Natural killer cell treated with Interleukin-12 subunit alpha and Interleukin-12 subunit beta and Interleukin-15 and Interleukin-18, amount 100 ng/mL, for 72 hours (primary cell): ENCODE measurements around the gene PPP2R5D. TPM values are rescaled to one million over a fixed set of nuclear protein-coding genes. Genes with fewer than 3 reads are reported as not detected.

Experiments
- ATAC-seq, 2 donors: fragments of 150-1000 bp; cut with Tn5 transposase in 1 of 2; sonication (Bioruptor Pico), chemical (Tn5 transposase) in 1 of 2; 2 replicates each; pipeline ENCODE4 v1.10.0; 2021
- DNase-seq: peaks from one replicate; pipeline ENCODE4 v3.0.0; 2022; ENCODE audit warnings: low spot score
- H3K27ac Mint-ChIP-seq, 2 donors: 1 replicate in 1 of 2; 2 replicates in 1 of 2; pipeline ENCODE4 v1.8.0; 2022; ENCODE audit warnings: mixed read lengths in 2 of 2, mild to moderate bottlenecking in 1 of 2, moderate library complexity in 1 of 2
- H3K27me3 Mint-ChIP-seq, 2 donors: 1 replicate in 1 of 2; 2 replicates in 1 of 2; pipeline ENCODE4 v1.8.0; 2022; ENCODE audit warnings: mixed read lengths in 2 of 2
- H3K36me3 Mint-ChIP-seq: one replicate; pipeline ENCODE4 v1.8.0; 2022; ENCODE audit warnings: mixed read lengths
- H3K4me1 Mint-ChIP-seq, 2 donors: 1 replicate in 1 of 2; 2 replicates in 1 of 2; pipeline ENCODE4 v1.8.0; 2022; ENCODE audit warnings: low read depth in 2 of 2, mixed read lengths in 2 of 2, mild to moderate bottlenecking in 1 of 2
- H3K4me3 Mint-ChIP-seq: one replicate; pipeline ENCODE4 v1.8.0; 2022; ENCODE audit warnings: mixed read lengths
- H3K9me3 Mint-ChIP-seq: 2 replicates; pipeline ENCODE4 v1.8.0; 2022; ENCODE audit warnings: mixed read lengths
- total RNA-seq, 2 donors: library from RNA; stranded (reverse); gene quantifications; one replicate each; pipeline ENCODE4 v1.2.3, GENCODE V29; 2022

Gene PPP2R5D
- total RNA-seq, 2 donors from 2014 or later: 38.9 to 47.8 TPM

DNA sequence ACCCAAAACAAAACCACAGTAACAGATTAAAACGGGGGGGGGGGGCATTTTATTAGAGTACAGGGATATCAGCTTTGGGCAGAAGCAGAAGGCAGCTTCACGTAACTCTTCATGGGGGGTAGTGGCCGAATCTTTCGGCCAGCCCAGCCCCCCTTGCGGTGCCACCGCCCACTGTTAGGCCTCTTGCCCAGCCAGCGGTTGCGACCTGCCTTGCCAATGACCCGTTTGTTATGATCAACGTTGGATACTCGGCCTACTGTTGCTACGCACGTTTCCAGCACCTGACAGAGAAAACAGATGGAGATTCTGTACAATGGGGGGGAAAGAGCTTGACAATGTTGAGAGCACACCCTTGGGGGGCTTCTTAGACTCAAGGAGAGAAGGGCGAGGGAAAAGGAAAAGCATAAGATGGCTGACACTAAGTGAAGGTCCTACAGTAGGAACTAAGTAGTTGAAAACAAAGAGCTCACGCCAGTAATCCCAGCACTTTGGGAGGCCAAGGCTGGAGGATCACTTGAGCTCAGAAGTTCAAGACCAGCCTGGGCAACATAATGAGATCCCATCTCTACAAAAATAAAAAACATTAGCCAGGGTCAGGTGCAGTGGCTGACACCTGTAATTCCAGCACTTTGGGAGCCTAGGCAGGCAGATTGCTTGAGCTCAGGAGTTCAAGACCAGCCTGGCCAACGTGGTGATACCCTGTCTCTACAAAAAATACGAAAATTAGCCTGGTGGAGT is 70.0 kb downstream of the PPP2R5D start:
- Mint-ChIP-seq H3K27ac (peak overlapping the region; percentile 94 to 98), H3K27me3 (no peaks in the 10 kb centered on the region), H3K4me3 (peak overlapping the region; percentile 96), H3K36me3 (no peaks in the 10 kb centered on the region), H3K4me1 (peaks cover 52 to 57% of the 10 kb centered on the region in 2 donors), H3K9me3 (no peaks in the 10 kb centered on the region)
- ATAC-seq (no peak), DNase-seq (no peak)

DNA sequence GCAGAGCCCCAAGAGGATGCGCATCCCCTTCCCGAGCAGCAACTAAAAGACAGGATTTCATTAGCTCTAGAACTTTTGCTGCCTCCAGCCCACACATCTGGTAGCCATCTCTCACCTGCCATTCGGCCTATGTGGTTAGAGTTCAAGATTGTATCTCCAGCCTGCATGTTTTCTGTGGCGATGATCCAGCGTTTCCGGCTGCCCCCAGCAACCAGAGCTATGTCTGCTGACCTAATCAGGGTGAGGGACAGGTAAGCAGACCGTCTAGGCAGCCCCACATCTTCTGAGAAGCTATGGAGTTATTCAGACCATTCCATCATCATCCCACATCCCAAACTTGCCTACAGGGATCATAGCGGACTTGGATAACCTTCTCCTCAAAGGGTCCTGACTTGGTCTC is 71.6 kb downstream of the PPP2R5D start:
- ATAC-seq (no peak), DNase-seq (no peak)
- H3K36me3 Mint-ChIP-seq: no peaks in the 10 kb centered on the region
- no peak overlapping the region for H3K27ac Mint-ChIP-seq
- H3K4me3 Mint-ChIP-seq: peak overlapping the region; percentile 18
- no peaks in the 10 kb centered on the region for H3K9me3 Mint-ChIP-seq
- no peaks in the 10 kb centered on the region for H3K27me3 Mint-ChIP-seq
- H3K4me1 Mint-ChIP-seq: peaks cover 51 to 52% of the 10 kb centered on the region in 2 donors

DNA sequence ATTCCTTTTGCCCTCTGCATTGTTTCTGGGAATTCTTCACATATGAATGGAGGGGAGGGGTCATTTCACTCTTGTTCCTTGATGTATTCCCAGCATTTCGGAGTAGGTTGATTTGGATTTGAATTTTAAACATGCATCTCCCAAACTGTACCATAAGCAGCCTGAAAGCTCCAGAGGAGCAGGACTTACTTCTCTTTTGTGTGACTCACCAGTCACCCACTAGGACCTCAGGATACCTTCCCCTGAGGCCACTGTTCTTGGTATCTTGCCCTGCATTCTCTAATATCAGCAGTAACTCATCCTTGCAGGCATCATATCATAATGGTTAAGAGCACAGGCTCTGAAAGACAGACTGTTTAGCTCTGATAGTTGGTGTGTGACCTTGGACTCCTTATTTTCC is 74.2 kb downstream of the PPP2R5D start:
- Mint-ChIP-seq H3K36me3 (no peaks in the 10 kb centered on the region), H3K4me1 (peaks cover 36 to 37% of the 10 kb centered on the region in 2 donors), H3K4me3 (peak overlapping the region; percentile 86), H3K27ac (peak overlapping the region; percentile 83 to 92), H3K9me3 (no peaks in the 10 kb centered on the region), H3K27me3 (no peaks in the 10 kb centered on the region)
- ATAC-seq: no peak
- no peak for DNase-seq

DNA sequence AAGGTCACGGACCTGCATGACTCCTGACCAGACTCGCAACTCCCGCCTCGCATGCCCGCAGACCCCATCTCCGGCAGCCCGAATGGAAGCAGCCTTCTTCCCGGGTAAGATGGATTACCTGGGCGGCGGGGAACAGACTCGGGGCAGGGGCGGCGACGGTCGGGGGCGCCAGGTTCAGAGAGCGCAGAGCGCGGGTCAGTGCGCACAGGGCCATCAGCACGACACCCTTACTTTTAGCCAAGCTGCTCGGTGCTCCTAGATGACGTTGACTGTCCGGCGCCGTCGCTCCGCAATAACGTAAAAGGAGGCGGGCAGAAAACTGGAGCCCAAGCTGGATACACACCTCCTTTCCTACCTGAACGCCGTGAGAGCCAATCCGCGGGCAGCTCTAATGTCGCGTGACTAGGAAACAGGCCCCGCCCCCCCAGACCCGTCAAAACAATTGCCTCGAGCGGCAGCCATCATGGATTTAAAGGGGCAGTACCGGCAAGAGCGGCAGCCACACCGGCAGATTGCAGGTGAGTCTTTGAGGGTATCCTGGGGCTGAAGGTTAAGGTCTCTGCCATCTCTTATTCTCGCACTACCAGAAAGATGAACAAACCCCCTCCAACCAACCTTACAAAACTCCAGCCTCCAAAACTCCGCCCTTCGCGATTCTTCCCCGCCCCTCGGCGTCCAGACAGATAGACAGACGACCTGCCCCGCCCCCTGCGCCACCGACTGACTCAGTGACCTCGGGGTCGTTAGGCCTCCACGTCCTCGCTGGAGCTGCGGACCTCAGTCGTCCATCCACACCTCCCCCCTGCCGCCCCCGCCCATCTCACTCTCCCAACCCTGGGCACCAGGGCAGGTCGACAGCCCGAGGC is 75.0 kb downstream of the PPP2R5D start, which contains the start of the genes KLC4 and MRPL2:
KLC4 (plus strand) TSS at position 464 of the 866 bp plus-strand sequence. CDS start 1,705 bp downstream, outside the sequence.
MRPL2 (minus strand) TSS at position 267 of the 866 bp plus-strand sequence; CDS start at position 214, 53 bp downstream.
- peaks cover 29 to 30% of the 10 kb centered on the region in 2 donors for H3K4me1 Mint-ChIP-seq
- no peaks in the 10 kb centered on the region for H3K27me3 Mint-ChIP-seq
- peak; percentile 97 for ATAC-seq
- no peaks in the 10 kb centered on the region for H3K9me3 Mint-ChIP-seq
- H3K4me3 Mint-ChIP-seq: peak within 1 kb of the TSS; percentile 86
- DNase-seq: peak; percentile 96
- no peaks in the 10 kb centered on the region for H3K36me3 Mint-ChIP-seq
- H3K27ac Mint-ChIP-seq: peak within 1 kb of the TSS; percentile 83 to 92

DNA sequence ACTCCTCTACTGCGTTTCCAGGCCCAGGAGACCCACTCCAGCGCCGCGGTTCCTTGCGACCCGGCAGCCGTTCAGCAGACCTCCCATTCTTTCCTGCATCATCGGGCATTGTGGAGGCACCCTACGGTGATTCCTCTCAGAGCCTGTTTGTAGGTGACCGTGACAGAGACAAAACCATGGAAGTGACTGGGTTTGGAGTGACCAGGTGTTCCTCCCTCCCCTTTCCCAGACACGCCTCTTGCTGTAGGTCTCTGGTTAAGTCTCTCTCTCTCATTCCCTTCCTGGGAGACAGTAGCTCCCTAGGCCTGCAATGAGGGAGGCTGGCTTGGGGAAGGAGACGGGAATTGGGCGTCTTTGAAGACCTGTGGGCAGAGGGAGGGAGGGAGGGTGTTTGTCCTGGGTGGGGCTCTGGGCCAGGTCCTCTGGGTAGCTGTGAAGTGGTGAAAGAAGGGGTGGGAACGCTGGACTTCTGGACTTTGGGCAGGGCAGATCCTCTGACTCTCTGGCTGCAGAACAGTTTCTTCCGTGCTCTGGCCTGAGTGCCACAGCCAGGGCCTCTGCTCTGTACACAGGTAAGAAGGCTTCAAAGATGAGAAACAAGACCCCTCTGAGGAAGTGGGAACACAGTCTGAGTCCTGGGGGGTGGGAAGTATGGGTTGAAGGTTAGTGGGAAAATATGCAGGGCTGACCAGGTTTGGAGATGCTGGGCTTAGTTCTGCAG is 75.8 kb downstream of the PPP2R5D start:
- no peak for DNase-seq
- ATAC-seq: no peak
- Mint-ChIP-seq H3K9me3 (no peaks in the 10 kb centered on the region), H3K27me3 (no peaks in the 10 kb centered on the region), H3K4me3 (peak overlapping the region; percentile 86), H3K27ac (peak overlapping the region; percentile 83 to 92), H3K4me1 (peaks cover 28 to 29% of the 10 kb centered on the region in 2 donors), H3K36me3 (no peaks in the 10 kb centered on the region)

DNA sequence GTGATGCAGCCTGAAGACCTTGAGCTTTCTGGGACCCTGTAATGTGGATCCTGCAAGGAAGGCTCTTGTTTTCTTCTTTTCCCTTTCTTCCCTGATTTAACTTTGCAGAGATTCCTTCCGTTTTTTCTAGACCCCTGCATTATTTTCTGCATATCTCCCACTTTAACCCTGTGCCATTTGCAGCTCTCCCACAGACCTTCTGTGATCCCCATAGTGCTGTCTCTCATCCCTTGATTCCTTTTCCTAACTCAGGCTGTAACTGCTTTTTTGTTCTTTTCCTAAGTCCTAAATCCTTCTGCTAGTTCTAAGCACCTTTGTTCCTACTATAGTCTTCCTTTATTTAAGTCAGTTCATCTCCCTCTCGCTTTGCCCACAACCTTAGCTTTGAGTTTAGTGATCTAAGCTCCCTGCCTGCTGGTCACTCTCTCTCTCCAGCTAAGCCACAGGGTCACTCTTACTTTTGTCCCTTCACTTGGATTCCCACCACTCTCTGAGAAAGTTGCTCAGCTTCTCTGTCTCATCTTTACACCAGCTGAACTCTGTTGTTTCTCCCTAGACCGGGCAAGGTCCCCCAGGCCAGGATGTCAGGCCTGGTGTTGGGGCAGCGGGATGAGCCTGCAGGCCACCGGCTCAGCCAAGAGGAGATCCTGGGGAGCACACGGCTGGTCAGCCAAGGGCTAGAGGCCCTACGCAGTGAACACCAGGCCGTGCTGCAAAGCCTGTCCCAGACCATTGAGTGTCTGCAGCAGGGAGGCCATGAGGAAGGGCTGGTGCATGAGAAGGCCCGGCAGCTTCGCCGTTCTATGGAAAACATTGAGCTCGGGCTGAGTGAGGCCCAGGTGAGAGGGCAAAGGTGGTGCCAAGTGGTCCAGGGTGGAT is 76.6 kb downstream of the PPP2R5D start:
- no peak for DNase-seq
- H3K27me3 Mint-ChIP-seq: no peaks in the 10 kb centered on the region
- peak overlapping the region; percentile 86 for H3K4me3 Mint-ChIP-seq
- ATAC-seq: no peak
- peak overlapping the region; percentile 32 to 92 for H3K27ac Mint-ChIP-seq
- no peaks in the 10 kb centered on the region for H3K36me3 Mint-ChIP-seq
- no peaks in the 10 kb centered on the region for H3K9me3 Mint-ChIP-seq
- H3K4me1 Mint-ChIP-seq: peaks cover 25 to 28% of the 10 kb centered on the region in 2 donors

DNA sequence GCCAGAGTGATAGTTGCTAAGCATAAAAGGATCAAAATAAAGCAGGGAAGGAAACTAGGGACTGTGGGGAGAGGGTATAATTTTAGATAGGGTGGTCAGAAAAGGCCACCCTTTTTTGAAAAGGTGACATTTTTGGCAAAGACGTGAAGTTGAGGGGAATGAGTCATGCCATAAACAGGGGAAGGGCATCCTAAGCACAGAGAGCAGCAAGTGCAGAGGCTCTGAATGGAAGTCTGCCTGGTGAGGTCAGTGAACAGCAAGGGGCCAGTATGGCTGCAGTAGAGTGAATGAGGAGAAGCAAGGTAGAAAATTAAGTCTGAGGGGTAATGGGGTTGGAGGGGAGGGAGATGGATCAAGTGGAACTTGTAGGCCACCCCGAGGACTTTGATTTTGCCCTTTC is 77.5 kb downstream of the PPP2R5D start:
- Mint-ChIP-seq H3K27me3 (no peaks in the 10 kb centered on the region), H3K4me3 (no peak overlapping the region), H3K9me3 (no peaks in the 10 kb centered on the region), H3K27ac (peak overlapping the region in 1 of 2 donors; percentile 32), H3K36me3 (no peaks in the 10 kb centered on the region), H3K4me1 (peaks cover 24 to 28% of the 10 kb centered on the region in 2 donors)
- ATAC-seq (no peak), DNase-seq (no peak)

Other genes starting within 250 kb of the PPP2R5D start
- gene TBCC, start 238.5 kb upstream of the PPP2R5D start, total RNA-seq: 10 to 100 TPM; 28.8 to 32.6 TPM
- 10 to 100 TPM; 13.5 to 13.9 TPM for gene BICRAL, start 202.5 kb upstream of the PPP2R5D start, total RNA-seq
- 100 to 1,000 TPM; 125 to 191 TPM for gene RPL7L1, start 105.0 kb upstream of the PPP2R5D start, total RNA-seq
- gene PTCRA, start 68.5 kb upstream of the PPP2R5D start, total RNA-seq: not detected
- 10 to 100 TPM; 35.4 to 38.2 TPM for gene CNPY3, start 55.1 kb upstream of the PPP2R5D start, total RNA-seq
- 1 to 10 TPM in 1 of 2 donors, under 1 TPM in 1; 0.26 to 1.1 TPM for gene GNMT, start 23.8 kb upstream of the PPP2R5D start, total RNA-seq
- gene PEX6, start 5.4 kb upstream of the PPP2R5D start, total RNA-seq: 10 to 100 TPM; 14.1 to 18.7 TPM
- 10 to 100 TPM; 55.7 to 77.8 TPM for gene MEA1, start 29.4 kb downstream of the PPP2R5D start, total RNA-seq
- gene KLHDC3, start 29.7 kb downstream of the PPP2R5D start, total RNA-seq: 10 to 100 TPM; 59.6 to 60.8 TPM
- 10 to 100 TPM; 86.9 to 96.5 TPM for gene RRP36, start 37.1 kb downstream of the PPP2R5D start, total RNA-seq
- gene CUL7, start 69.3 kb downstream of the PPP2R5D start, total RNA-seq: 1 to 10 TPM; 8.3 to 9.8 TPM
- gene MRPL2, start 74.9 kb downstream of the PPP2R5D start, total RNA-seq: 10 to 100 TPM; 41.7 to 59.6 TPM
- gene KLC4, start 75.1 kb downstream of the PPP2R5D start, total RNA-seq: 10 to 100 TPM; 12.3 to 13.0 TPM
- gene PTK7, start 91.7 kb downstream of the PPP2R5D start, total RNA-seq: 1 to 10 TPM; 1.2 to 4.1 TPM
- 10 to 100 TPM; 56.8 to 70.4 TPM for gene SRF, start 186.7 kb downstream of the PPP2R5D start, total RNA-seq
- gene CUL9, start 197.6 kb downstream of the PPP2R5D start, total RNA-seq: 10 to 100 TPM; 41.5 to 85.8 TPM
- 10 to 100 TPM; 15.0 to 32.5 TPM for gene DNPH1, start 244.9 kb downstream of the PPP2R5D start, total RNA-seq